ENCODE data around the gene C11orf68.

- TF ChIP-seq CTCF (IDR thresholded peaks at IDR 0.05), result no peak
- TF ChIP-seq POLR2A (IDR thresholded peaks at IDR 0.05), result no peak
Measured at GRCh38 chr11:65958774-65959420, 40.0 kb upstream of the C11orf68 start.
